ENCODE measurements around the gene CACNA2D4.

Gene CACNA2D4

DNA sequence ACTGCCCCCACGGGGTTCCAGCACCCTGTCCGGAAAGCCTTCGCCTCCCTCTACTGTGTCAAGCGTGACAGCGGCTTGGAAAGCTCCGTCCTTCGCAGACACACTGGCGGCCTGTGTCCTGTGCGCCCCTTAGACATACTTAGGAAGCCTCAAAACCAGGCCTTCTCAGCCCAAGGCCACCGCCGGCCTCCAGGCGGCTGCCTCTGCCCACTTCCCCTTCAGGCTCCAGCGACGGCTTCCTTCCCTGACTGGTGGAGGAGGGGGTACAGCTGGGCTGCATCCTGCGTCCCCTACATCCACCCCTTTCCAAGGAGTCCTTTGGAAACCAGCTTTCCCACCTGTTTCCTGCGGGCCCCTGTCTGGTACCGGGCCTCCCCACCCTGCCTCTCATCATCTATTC is 2.5 kb upstream of the CACNA2D4 start:
- TF ChIP-seq, protein P1, sequence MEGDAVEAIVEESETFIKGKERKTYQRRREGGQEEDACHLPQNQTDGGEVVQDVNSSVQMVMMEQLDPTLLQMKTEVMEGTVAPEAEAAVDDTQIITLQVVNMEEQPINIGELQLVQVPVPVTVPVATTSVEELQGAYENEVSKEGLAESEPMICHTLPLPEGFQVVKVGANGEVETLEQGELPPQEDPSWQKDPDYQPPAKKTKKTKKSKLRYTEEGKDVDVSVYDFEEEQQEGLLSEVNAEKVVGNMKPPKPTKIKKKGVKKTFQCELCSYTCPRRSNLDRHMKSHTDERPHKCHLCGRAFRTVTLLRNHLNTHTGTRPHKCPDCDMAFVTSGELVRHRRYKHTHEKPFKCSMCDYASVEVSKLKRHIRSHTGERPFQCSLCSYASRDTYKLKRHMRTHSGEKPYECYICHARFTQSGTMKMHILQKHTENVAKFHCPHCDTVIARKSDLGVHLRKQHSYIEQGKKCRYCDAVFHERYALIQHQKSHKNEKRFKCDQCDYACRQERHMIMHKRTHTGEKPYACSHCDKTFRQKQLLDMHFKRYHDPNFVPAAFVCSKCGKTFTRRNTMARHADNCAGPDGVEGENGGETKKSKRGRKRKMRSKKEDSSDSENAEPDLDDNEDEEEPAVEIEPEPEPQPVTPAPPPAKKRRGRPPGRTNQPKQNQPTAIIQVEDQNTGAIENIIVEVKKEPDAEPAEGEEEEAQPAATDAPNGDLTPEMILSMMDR (IDR thresholded peaks at IDR 0.05; ENCODE audit: low read depth, low read length, missing control alignments) = no peak
- no peak for DNase-seq (ENCODE audit: low read depth)
- in situ Hi-C loops (cut with HindIII; ENCODE audit: low sequenced_read_pairs) = no loop called here
- H3K4me3 ChIP-seq (ENCODE audit: low read depth, low read length) = no peak overlapping the region

DNA sequence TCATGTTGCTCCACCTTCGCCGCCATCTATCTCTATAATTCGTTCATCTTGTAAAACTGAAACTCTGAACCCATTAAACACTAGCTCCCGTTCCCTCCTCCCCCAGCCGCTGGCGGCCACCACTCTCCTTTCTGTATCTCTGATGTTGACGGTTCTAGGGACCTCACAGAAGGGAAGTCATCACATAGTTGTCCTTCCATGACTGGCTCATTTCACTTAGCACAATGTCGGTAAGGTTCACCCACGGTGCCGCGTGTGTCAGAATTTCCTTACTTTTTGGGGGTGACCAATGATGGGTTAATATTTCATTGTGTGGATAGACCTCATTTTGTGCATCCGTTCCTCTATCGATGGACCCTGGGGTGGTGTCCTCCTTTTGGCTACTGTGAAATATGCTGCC is 2.0 kb upstream of the CACNA2D4 start:
- H3K4me3 ChIP-seq (ENCODE audit: low read depth, low read length) = no peak overlapping the region
- no peak for DNase-seq (ENCODE audit: low read depth)
- in situ Hi-C loops (cut with HindIII; ENCODE audit: low sequenced_read_pairs) = no loop called here
- TF ChIP-seq, protein P1 (IDR thresholded peaks at IDR 0.05; ENCODE audit: low read depth, low read length, missing control alignments) = no peak

DNA sequence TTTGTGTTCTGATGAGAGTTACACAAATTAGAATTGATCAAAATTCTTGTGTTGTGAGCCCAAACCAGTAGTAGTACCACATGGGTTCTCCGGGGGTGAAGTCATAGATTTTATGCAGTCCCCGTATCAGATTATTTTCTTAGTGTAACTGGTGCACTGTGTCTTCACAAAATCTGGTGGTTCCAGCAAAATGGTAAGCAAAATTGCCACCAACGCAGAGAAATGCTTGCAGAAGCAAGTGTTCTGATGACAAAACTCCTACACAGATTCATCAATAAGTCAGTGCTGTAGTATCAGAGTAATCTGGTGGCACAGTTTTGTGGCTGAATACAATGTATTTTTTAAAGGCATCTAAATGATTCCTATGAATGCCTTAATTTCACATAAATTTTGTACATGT is 1.3 kb upstream of the CACNA2D4 start:
- no peak for DNase-seq (ENCODE audit: low read depth)
- no peak overlapping the region for H3K4me3 ChIP-seq (ENCODE audit: low read depth, low read length)
- TF ChIP-seq, protein P1 (IDR thresholded peaks at IDR 0.05; ENCODE audit: low read depth, low read length, missing control alignments) = no peak
- in situ Hi-C loops (cut with HindIII; ENCODE audit: low sequenced_read_pairs) = no loop called here

DNA sequence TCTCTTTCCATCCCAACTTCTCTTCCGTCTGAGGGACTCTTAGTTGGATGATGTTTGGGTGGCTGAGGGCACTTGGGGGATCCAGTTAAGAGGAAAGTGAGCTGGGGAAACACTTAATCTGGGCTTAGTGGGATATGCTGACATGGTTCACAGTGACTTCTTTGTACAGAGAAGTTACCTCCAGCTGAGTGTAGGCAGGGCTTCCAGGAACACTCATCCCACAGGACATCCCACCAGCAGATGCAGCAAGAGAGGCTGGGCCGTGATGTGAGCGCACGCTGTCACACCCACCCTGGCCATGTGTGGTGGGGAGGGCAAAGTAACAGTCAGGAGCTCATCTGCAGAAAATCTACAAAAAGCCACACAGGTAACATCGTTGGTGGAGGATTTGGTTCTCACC is 832 bp upstream of the CACNA2D4 start:
- TF ChIP-seq, protein P1 (IDR thresholded peaks at IDR 0.05; ENCODE audit: low read depth, low read length, missing control alignments) = no peak
- no peak overlapping the region for H3K4me3 ChIP-seq (ENCODE audit: low read depth, low read length)
- DNase-seq (ENCODE audit: low read depth) = no peak
- in situ Hi-C loops (cut with HindIII; ENCODE audit: low sequenced_read_pairs) = no loop called here

DNA sequence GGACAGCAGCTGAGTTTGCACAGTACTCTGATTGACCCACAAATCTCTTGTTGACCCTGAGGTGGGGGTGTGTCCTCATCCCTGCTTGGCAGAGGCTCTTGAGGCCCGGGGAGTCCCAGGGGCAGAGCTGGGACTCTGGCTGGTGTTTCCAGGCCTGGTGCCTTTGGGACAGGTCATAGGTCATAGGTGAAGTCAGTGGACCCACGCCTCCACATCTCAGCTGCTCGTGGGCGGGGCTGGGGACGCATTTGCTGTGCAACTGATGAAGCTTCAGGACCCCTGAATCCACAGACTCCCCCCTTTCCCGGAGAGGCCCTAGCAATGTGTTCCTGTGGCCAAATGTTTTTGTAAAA is 408 bp upstream of the CACNA2D4 start:
- no peak for DNase-seq (ENCODE audit: low read depth)
- no peak overlapping the region for H3K4me3 ChIP-seq (ENCODE audit: low read depth, low read length)
- TF ChIP-seq, protein P1 (IDR thresholded peaks at IDR 0.05; ENCODE audit: low read depth, low read length, missing control alignments) = no peak
- in situ Hi-C loops (cut with HindIII; ENCODE audit: low sequenced_read_pairs) = no loop called here

DNA sequence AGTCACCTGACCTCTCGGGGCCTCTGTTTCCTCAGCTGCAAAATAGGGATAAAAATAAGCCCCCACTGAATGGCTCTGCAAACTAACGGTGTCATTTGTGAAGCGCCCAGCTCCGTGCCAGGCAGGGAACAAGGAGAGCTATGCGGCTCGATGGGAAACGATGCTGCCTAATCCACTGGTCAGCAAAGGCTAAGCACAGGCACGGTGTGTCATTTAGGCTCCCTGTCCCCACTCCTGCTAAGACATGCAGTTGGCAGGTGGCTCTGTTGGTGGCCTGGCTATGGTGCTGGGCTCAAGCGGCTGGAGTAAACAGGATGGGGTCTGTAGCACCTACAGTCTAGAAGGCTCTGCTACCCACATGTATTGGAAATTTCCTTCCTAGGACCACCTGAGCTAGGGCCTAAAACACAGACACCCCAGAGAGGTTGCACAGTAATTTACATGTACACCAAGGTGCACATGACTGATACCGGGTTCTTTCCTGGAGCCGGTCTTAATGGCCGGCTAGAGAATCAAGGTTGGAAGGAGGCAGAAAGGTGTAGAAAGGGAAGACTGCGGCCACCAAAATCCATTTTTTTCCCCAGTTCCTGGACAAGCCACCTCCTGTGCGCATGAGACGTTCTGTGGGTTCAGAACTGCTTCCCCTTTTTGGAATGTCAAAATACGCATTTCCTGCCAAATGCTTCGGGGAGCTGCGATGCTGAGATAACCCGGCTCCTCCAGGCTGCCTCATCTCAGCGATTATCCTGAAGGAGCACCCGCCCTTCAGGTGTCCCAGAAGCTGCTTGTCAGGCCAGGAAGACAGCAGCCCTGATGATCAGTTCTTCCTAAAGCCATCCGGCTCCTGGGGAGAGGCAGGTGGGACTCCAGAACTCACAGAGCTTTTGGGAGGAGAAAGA is 1.0 kb downstream of the CACNA2D4 start:
- in situ Hi-C loops (cut with HindIII; ENCODE audit: low sequenced_read_pairs) = no loop called here
- no peak overlapping the region for H3K4me3 ChIP-seq (ENCODE audit: low read depth, low read length)
- no peak for DNase-seq (ENCODE audit: low read depth)
- TF ChIP-seq, protein P1 (IDR thresholded peaks at IDR 0.05; ENCODE audit: low read depth, low read length, missing control alignments) = no peak

Measured in astrocyte of the cerebellum (primary cell).